CD4-positive, alpha-beta T cell treated with Interferon gamma for 1 hour (primary cell): ENCODE measurements around the gene PHC2.

ENCODE experiments used
- DNase-seq: peaks from one replicate; pipeline ENCODE4 v3.0.0-alpha.2; 2020

PHC2 gene

DNA sequence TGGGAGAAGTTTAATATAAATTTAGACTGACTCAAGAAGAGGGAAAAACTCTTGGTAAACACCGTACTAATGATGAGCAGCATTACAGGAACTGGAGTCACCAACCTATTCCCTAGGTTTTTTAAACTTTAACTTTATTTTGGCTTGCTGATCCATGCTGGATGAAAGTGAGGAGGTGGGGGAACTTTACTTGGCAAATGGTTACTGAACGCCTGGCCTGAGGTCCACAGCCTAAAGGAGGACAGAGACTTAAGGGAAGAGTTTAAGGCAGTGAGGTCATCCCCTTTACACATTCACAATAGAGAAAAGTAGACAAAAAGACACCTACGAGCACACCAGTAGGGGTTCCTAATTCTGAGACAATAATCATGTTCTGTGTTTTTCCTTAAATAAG lies 84.4 kb downstream of the PHC2 start:
- DNase-seq: no peak

DNA sequence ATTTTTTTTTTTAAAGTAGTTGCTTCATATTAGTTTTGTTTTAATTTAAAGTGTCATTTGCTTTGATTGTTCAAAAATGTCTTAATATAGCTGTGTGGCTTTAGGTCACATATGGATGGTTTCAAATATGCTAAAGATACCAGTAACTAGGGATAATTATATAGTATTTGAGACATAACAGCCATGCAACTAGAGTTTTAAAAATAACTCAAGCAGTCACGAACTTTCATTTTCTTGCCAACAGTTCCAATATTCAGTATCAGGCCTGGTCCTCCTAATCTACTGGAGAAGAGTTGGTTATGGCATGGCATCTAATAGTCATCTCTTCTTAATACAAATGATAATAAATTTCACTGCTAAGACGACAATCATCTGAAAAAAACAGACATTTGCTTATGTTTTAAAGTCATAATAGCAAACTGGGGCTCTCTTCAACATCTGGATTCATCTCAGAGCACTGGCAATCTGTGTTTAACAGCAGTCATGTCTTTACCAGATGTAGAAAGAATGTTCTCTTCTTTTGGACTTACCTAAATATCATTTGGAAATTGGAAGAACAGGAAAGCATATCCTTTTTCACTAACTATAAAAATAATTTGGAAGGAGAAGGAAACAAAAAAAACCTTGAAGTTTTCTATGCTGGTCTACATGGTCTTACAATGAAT lies 85.9 kb downstream of the PHC2 start:
- no peak for DNase-seq

DNA sequence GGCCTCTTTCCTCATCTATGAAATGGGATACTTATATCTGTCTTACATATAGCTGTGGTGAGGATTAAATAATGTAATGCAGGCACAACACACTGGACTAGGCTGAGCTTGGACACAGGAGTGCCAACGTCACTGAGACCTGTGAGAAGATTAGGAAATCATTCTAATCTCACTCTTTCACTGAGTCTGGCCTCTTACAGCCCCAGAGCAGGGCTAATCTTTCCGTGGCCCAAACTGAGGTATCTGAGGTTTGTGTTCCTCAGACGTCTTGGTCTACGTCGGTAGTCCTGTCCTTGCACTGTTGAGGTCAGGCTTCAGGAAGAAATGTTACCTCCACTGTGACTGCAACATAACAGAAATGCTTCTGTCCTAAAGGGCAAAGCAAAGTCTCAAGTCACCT lies 87.4 kb downstream of the PHC2 start:
- no peak for DNase-seq

DNA sequence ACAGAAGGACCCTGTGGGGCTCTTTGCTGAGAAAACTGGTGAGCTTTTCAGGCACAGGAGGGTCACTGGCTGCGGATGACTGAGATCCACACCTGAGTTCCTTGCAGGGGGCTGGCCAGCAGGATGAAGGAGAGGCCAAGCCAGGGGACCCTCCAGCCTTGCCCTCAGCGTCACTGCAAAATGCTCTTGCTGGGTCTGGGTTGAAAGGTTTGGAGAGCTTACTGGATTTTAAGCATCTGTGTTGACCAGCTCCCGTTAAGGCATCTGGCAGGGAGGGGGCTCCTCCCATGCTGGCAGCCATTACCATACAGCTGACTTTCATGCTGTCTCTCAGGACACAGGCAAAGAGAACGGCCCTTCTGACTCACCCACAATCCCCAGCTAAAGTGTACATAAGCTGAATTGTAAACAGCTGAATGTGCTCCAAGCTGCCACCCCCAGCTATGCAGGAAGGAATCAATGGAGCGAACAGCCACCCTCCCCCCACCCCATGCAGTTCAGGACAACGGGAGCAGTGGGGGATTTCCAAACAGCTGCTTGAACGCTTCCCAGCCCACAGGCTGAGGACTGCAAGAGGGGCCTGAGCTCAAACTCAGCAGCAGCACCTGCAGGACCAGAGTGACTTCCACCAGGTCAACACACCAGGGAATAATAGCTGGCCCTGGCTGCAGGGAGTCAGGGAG lies 88.7 kb downstream of the PHC2 start:
- DNase-seq: no peak

DNA sequence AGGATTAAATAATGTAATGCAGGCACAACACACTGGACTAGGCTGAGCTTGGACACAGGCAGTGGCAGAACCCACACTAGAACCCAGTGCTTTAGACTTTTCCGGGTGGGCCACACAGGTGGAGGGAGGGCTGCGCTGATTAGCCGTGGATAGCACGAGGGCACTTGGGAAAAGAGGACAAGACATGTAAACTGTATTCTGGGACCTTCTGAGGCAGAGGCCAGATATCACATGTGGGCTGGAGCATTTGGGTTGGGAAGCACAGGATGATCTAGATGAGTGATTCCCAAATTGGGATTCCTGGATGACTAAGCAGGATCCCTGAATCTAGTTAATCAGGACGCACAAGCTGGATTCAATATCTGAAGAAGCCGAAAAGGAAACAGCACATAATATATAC lies 89.7 kb downstream of the PHC2 start:
- DNase-seq: no peak

DNA sequence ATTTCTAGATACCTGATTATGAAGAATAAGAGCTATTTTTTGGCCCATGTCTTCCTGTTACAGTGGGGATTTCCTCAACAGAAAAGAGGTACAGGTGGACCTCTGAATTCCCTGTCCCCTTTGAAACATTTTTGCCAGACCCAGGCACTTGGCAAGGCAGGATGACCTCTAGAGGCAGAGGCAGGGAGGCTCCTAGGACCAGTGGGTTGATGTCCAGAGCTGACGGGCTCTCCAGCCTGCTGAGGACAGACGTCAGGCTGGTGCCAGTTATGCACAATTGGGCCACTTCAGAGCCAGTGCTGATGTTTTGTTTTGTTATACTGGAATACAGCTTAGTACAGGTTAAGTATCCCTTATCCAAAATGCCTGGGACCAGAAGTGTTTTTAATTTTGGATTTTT lies 91.5 kb downstream of the PHC2 start:
- DNase-seq: no peak

DNA sequence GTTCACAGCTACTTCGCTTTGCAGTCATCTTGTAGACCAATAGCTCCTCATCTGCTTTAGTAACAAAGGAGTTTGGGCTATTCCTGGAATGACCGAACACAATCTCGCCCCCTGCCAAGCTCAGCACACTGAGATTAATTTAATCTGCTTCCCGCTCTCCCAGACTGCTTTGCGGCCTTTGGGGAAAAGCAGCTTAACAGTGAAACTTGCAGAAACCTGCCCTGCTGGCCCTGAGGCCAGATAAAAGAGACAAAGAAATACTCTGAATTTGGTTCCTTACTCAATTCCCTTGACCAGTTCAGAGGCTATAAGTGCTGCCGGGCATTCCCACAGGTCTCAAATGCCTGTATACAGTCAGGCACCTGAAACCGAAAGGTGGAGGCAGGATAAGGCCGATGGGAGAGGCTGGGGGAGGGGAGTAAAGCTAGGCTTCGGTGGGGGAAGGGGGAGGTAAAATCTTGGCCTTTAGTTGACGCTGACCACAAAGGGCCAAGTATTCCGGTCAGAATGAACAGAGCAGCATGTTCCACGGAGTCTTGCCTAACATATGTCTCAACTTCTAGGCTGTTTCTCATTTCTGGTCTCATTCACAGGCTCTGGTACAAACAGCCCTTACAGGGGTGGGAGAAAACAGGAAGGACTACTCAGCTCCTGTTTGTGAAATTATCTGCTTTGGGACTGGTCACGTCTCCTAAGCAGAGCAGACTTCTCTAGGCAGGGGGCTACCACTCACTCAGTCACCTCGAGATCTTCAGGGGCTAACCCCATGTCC lies 92.3 kb downstream of the PHC2 start:
- DNase-seq: peak; percentile 21

DNA sequence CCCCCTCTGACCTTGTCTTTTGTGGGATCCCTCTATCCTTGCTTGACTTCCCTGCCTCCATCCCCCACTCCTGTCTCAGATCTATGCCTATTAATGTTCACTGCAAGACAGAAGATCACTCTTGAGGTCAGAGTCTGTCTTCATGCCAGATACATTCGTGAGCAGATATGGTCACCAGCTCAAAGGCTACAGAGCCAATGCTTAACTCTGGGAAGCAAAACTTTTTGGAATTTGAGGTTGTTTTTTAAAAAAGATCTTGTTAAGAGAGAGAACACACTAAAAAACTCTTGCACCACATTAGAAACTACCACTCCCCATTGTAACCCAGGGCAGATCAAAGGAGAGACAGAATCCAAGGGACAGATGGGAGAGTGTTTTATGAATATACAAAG lies 92.9 kb downstream of the PHC2 start:
- DNase-seq: no peak

DNA sequence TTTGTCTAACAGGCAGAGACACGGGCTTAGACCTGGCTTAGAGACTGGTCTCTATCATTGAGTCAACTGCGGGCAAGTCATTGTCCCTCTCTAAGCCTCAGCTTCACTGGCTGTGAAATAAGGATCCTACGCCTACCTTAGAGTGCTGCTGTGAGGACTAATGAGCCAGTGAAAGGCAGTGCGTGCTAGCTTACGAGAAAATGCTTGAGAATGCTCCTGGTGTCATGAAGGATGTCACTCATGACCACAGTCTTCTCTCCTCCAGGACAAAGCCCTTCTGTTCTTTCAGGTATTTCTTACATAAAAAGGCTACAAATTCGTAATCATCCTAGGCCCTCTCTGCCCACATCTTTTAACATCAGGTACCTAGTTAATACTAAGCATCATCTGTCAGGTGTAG lies 93.5 kb downstream of the PHC2 start:
- no peak for DNase-seq

DNA sequence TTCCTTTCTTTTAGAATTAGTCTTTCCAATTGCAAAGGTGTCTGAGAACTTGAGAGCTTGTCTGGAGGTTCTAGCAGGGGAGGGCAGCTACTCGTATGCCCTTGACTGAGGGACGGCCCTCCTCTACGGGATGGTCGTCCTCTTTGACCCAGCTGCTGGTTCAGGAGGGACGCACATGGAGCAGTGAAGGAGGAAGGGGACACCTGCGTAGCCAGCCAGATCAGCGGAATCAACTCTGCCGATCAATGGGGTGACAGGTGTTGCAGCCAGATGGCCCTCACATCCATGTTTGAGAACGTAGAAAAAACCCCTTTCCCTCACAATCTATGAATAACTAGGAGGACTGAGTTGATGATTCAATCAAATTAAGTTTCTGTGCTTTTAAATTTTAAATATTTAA lies 94.3 kb downstream of the PHC2 start:
- no peak for DNase-seq

DNA sequence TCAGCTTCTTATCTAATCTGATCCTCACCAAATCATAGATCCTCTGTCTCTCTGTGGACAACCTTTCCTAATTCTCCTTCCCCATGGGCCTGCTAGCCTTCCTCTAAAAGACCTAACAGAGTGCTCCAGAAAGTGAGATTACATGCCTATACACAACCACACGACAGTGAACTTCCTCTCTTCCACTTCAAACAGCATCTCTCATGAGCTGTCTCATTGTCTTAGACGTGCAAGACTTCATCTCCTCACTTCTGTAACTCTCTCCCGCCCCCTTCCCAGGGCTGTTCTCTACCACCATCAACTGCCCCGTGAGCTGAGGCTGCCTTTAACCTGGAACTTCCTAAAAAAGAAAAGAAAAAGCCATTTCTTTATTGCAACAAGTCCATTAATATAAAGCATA lies 95.9 kb downstream of the PHC2 start:
- no peak for DNase-seq

DNA sequence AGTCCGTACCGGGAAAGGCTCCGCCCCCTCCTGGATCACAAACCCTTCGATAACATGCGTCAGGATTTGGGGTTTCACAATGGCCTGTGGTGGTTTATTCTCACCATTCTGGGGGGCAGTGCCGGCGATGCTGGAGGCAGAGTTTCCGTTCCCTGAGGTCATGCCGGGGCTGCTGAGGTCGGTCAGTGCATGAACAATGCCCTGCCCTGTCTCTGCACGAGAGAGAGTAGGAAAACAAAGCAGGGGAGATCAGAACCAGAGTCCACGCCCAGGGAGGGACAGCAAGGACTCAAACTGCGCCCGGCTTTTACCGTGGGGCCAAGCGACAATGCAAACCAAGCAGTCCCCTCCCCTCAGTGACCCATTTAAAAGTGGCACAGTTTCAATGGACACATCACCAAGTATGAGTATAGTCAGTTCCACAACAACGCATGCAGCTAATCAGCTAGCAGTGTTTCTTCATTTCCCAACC lies 96.8 kb downstream of the PHC2 start:
- DNase-seq: no peak

DNA sequence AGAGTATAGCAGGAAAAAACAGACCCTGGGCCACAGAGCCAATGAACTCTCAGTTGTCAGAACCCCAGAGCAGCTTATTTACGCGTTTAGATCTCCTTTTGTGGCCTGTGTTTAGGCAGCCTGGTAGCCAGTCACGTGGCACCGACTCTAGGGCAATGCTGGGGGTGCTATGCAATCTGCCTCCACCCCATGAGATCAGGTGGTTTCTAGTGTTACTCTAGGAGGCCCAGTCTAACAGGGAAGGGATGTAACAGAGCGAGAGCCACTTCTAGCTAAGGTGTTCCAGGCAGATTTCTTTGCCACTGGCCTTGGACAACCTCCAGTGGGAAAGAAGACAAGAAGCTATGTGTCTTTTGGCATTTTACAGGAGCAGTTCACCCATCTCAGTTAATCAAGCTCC lies 98.0 kb downstream of the PHC2 start:
- no peak for DNase-seq

DNA sequence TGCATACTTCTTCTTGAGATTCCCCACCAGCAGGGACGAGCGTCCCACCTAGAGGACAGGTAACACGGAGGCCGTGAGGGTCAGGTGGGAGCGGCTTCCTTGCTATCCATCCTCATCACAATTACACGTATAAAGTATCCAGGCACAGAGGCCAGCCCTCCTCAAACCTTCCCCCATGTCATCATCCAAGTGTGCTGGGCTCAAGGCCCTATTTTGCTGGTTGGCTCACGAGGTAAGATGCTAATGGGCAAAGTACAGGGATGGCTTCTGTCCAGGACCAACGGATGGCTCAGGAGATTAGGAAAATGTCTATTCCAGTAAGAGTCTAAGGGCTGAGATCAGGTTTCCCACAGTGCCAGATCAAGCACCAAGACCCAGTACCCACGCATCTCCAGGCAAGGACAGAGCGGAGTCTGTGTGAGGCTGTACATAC lies 98.5 kb downstream of the PHC2 start:
- no peak for DNase-seq

DNA sequence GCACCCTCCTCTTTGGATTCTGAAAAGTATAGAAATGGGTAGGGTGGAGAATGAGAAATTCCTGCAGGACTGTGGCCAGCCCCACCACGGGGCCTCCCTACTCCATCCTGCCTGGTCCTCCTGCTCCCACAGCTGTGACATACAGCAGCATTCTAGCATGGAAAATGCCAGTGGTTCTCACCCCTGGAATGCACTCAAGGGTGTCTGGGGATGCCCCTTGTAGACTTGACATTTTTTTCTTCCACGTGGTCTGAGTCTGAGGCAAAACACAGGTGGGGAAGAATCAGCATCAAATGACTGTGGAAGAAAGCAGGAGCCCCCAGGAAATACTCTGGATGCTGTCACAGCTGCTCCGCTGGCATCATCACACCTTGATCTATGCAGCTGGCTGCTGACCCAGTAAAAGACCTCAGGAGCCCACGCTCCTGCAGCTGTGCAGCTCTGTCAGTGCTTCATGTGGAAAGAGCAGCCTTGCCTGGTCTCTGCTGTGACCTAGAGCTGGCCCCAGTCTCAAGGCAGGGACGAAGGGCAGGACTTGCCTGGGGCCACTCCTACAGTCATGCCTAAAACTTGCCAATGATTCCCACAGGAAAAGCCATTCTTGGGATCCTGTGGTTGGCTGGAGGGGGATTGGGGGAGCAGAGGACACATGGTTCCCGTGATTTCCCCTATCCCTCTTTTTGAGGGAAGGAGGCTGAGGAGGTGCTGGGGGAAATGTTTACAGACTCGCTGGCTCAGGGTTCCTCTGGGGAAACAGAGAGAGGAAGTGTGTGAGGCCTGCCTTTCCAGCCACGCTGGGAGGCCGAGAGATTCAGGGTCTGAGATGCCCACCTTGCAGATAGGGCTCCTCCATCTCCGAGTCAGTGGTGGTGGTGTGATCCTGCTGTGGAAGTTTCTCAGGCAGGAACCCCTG lies 99.2 kb downstream of the PHC2 start:
- no peak for DNase-seq

DNA sequence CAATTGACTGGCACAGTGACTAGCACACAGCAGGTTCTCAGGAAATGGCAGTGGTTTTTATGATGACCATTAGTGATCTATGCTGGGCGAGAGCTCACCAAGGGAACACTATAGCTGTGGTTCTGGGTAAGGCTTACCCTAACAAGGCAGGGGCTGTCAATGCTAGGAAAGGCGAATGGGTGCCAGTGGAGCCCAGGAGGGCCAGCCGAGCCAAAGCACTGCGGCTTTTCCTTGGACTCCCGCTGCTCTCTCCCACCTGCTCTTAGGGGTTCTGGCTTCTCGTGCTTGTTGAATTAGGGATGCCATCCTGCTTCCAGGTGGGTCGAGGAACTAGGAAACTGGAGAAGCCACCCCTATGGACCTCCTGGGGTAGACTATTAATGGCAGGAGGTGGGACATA lies 100.0 kb downstream of the PHC2 start:
- no peak for DNase-seq

DNA sequence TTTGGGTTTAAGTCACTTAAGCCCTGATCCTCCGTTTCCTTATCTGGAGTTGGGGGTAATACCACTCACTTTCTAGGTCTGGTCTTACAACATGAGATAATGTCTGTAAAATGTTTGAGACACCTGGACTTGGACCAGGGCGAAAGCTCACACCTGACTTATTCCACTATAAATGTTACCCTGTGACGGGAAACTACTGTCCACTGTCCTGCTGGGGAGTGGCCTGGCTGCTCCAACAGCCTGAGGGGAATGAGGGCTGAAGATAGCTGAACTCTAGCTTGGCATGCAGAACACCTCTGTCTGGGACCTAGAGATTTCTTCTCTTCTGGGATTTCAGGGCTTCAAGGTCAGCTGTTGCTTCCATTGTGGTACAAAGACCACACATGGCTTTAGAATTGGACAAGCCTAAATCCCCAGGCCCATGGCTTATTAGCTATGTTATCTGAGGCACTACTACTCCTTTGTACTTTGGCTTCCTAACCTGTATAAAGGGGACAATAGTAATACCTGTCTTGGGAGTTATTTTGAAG lies 100.5 kb downstream of the PHC2 start:
- DNase-seq: no peak

DNA sequence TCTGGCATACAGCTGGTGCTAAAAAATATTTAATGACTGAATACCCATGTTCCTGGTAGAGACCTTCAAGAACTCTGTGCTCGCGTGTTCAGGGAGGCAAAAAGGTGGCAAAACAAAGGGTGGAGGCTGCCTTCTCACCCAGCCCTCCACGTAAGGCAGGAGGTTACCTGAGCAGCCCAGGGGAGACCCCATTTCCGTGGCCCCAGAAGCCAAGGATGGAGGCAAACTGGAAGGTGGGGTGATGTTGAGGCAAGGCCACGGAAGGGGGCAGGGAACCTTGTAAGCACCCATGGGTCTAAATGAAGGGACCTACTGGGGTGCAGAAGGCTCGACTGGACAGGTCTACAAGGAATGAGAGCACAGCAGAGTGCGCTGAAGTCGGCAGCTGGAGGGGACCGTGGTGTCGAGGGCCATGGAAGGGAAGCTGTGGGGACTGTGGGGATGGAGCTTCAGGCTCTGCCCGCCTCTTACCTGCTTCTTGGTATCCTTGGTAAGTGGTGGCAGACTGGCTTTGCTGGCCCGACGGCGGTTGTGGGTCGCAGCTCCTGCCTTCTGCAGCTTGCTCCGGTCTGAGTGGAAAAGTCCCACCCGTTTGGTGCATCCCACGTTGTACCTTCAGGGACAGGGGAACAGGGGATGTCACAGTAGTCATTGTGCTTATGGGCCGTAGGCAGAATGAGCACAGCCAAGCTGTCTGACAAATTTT lies 101.1 kb downstream of the PHC2 start:
- DNase-seq: no peak

DNA sequence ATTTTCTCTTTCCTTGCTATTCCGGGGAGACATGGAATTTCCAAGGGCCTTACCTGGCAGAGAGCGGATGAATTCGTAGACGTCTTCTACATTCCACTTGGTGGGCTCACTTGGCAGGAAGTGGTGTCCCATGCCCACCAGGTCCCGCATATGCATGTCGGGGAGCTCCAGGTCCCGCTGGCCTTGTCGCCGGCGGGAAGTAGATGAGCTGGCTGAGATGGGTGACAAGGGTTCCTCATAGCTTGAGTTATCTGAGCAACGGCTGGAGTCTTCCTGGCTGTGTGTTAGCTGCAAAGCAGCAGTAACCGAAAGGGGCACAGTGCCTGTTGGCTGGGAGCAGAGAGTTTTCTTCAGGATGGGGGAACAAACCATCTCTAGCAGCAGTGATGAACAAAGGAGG lies 102.1 kb downstream of the PHC2 start:
- no peak for DNase-seq

DNA sequence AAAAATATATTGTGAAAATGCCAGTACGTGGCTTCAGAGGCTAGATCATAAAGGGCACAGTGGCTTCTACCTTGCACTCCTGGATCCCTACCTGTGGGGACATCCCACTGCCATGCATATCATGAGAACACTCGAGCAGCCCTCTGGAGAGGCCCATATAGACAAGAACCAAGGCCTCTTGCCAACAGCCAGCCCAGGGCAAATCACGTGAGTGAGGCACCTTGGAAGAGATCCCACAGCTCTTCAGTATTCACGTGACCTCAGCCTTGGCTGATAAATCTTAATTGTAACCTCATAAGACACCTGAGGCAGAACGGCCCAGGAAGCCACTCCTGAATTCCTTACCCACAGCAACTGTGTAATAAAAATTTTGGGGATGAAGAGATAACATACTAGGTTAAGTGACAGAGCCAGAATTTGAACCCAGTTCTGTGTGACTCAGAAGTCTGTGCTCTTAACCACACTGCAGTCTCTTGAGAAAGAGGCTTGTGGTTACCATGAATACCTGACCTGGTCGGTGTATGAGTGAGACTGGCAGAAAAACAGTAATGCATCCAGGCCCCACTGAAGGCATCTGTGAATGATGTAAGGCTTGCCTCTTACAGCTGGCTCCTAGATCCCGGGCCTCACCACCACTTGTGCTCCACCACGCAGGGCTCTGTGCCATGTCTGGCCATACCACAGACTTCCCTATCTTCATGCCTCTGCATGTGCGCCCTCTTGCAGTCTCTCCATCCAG lies 103.1 kb downstream of the PHC2 start:
- DNase-seq: no peak

DNA sequence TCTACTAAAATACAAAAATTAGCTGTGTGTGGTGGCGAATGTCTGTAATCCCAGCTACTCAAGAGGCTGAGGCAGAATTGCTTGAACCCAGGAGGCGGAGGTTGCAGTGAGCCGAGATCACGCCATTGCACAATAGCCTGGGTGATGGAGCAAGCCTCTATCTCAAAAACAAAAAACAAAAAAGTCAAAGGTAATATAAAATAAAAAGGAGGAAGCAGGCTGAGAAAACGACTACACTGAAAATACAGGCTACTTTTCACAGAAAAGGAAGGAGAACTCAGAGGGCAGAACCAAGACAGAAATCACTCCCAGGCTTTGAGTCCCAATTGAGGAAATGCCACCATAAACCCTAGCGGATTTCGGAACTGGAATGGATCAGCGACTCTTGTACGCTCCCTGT lies 104.1 kb downstream of the PHC2 start:
- no peak for DNase-seq
